ENCODE results near the gene SMCR8. TPM values are rescaled to one million over a fixed set of nuclear protein-coding genes. Genes with fewer than 3 reads are reported as not detected.

SMCR8 gene, protein sequence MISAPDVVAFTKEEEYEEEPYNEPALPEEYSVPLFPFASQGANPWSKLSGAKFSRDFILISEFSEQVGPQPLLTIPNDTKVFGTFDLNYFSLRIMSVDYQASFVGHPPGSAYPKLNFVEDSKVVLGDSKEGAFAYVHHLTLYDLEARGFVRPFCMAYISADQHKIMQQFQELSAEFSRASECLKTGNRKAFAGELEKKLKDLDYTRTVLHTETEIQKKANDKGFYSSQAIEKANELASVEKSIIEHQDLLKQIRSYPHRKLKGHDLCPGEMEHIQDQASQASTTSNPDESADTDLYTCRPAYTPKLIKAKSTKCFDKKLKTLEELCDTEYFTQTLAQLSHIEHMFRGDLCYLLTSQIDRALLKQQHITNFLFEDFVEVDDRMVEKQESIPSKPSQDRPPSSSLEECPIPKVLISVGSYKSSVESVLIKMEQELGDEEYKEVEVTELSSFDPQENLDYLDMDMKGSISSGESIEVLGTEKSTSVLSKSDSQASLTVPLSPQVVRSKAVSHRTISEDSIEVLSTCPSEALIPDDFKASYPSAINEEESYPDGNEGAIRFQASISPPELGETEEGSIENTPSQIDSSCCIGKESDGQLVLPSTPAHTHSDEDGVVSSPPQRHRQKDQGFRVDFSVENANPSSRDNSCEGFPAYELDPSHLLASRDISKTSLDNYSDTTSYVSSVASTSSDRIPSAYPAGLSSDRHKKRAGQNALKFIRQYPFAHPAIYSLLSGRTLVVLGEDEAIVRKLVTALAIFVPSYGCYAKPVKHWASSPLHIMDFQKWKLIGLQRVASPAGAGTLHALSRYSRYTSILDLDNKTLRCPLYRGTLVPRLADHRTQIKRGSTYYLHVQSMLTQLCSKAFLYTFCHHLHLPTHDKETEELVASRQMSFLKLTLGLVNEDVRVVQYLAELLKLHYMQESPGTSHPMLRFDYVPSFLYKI
- total RNA-seq (2022) (10.9 and 16.8 TPM in 2 replicates), Bru-seq, nascent RNA (percentile 78 among the genes with signal in this experiment), BruChase-seq, experiment 1, labeled RNA remaining after a 6-hour chase (percentile 92 among the genes with signal in this experiment), BruChase-seq, experiment 2, labeled RNA remaining after a 2-hour chase (percentile 95 among the genes with signal in this experiment)
- long read RNA-seq, full-length matches to known transcripts, result 1 of 1 reads
- long read RNA-seq, partial matches to known transcripts, result 0 of 1 reads
- long read RNA-seq, other reads (novel, unspliced or antisense), result 0 of 1 reads

DNA sequence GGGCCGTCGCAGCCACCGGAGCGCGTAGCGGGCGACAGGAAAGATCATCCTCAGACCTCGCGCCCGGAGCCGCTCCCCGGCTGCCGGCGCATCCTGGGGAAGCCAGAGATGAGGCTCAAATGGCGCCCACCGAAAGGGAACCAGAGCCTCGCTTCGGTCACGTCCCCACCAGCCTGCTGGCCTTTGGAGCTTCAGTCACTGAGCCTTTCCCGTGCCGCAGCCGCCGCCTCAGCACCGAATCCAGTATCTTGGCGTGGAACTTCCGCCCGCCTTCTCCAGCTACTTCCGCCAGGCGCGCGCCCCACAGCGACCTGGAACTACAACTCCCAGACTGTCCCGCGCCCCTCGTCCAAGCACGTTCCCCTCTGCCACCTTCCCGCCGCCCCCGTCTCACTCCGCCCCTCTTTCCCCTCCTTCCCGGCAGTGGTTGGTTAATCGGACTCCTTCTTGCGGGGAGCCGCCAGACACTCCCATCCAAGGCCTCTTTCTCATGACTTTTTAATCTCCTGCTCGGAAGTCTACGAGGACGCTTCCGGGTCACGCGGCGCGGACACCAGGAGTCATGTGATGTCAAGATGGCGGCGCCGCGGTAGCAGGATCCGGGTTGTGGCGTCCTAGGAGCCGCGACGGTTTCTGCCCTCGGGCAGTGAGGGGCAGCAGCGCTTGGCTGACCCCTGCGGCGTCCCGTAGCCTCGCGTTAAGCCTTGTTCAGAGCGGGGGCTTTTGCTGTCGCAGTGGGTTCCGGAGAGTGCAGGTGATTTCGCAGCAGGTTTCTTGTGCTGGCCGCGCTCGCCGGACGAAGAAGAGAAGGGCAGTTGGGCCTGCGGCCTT lies at the start of gene SMCR8, which contains the start of gene TOP3A:
Gene SMCR8, plus strand, starts transcription at position 563 of the 831 bp plus-strand sequence. CDS start 497 bp downstream, outside the sequence.
Gene TOP3A, minus strand, starts transcription at position 264 of the 831 bp plus-strand sequence. Its CDS starts 216 bp downstream, at position 48.
- no peaks in the 10 kb centered on the region for H3K9me3 Mint-ChIP-seq (ENCODE audit: unreplicated experiment)
- H3K27ac Mint-ChIP-seq (ENCODE audit: low read depth, unreplicated experiment), result peak within 1 kb of the TSS; percentile 87
- peaks cover 22% of the 10 kb centered on the region for H3K4me1 Mint-ChIP-seq (ENCODE audit: insufficient read depth, unreplicated experiment)
- no peaks in the 10 kb centered on the region for H3K27me3 Mint-ChIP-seq (ENCODE audit: insufficient read depth, unreplicated experiment)
- BruUV-seq (replicated peaks), result no TSS peak
- peak; percentile 98 for DNase-seq (ENCODE audit: unreplicated experiment)
- ChIA-PET POLR2A (interaction anchor here (0.6 to 2.6 kb wide), 10 partner anchors 13 to 1063 kb away, joined by 3 to 10 read pairs (median 5); partner anchors contain the start of genes EVPLL, FLII, MAPK7 and MIEF2), CTCF (interaction anchor here (0.5 to 0.9 kb wide), 2 partner anchors 54 to 98 kb away, joined by 3 read pairs; partner anchors contain the start of gene MIEF2)
- intact Hi-C loops (cut with micrococcal nuclease), result loop anchor here (2.0 kb wide), 2 partner anchors 54 to 66 kb away; partner anchors contain the start of gene MIEF2
- peaks cover 54% of the 10 kb centered on the region for H3K36me3 Mint-ChIP-seq (ENCODE audit: insufficient read depth, unreplicated experiment)
- no peak for TF ChIP-seq CTCF (IDR thresholded peaks at IDR 0.05; ENCODE audit: unreplicated experiment)
- H3K4me3 Mint-ChIP-seq (ENCODE audit: unreplicated experiment), result peak within 1 kb of the TSS; percentile 87

DNA sequence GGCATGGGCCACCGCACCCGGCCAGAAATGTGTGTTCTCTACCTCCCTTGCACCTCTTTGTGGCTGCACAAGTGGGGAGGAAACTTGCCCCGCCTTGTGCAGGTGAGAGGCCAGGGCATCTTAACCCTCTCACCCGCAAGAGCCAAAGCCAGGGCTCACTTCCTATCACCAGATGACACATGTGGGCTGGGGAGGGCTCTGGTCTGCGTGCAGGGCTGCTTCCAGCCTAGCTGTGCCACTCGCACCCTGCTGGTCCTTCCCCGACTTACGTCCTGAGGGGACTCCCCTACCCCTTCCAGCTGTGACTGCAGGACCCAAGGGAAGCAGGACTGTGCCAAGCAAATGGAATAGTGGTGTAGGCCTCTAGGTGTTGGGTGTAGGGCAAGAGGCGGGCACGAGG lies 47.7 kb upstream of the SMCR8 start:
- no peak for DNase-seq (ENCODE audit: unreplicated experiment)
- POLR2A ChIA-PET, result no interaction called here
- Mint-ChIP-seq H3K27me3 (ENCODE audit: insufficient read depth, unreplicated experiment) (no peaks in the 10 kb centered on the region), H3K36me3 (ENCODE audit: insufficient read depth, unreplicated experiment) (peaks cover 20% of the 10 kb centered on the region), H3K4me1 (ENCODE audit: insufficient read depth, unreplicated experiment) (no peaks in the 10 kb centered on the region), H3K9me3 (ENCODE audit: unreplicated experiment) (no peaks in the 10 kb centered on the region), H3K4me3 (ENCODE audit: unreplicated experiment) (no peak overlapping the region), H3K27ac (ENCODE audit: low read depth, unreplicated experiment) (no peak overlapping the region)
- intact Hi-C loops (cut with micrococcal nuclease), result no loop called here
- no TSS peak for BruUV-seq (replicated peaks)
- CTCF ChIA-PET, result interaction anchor here (0.8 kb wide), 1 partner anchor 20 kb away, joined by 4 read pairs; no protein-coding TSS in a partner anchor
- TF ChIP-seq CTCF (IDR thresholded peaks at IDR 0.05; ENCODE audit: unreplicated experiment), result no peak

GRCh38 chr17:18267927-18268711 lies 47.0 kb upstream of the SMCR8 start:
- DNase-seq (ENCODE audit: unreplicated experiment), result no peak
- Mint-ChIP-seq H3K36me3 (ENCODE audit: insufficient read depth, unreplicated experiment) (peaks cover 23% of the 10 kb centered on the region), H3K27ac (ENCODE audit: low read depth, unreplicated experiment) (no peak overlapping the region), H3K27me3 (ENCODE audit: insufficient read depth, unreplicated experiment) (no peaks in the 10 kb centered on the region), H3K4me3 (ENCODE audit: unreplicated experiment) (no peak overlapping the region), H3K4me1 (ENCODE audit: insufficient read depth, unreplicated experiment) (no peaks in the 10 kb centered on the region), H3K9me3 (ENCODE audit: unreplicated experiment) (no peaks in the 10 kb centered on the region)
- no peak for TF ChIP-seq CTCF (IDR thresholded peaks at IDR 0.05; ENCODE audit: unreplicated experiment)
- ChIA-PET POLR2A (interaction anchor here (0.7 kb wide), 2 partner anchors 19 to 1600 kb away, joined by 3 to 4 read pairs; partner anchors contain the start of gene ULK2), CTCF (interaction anchor here (0.8 kb wide), 1 partner anchor 21 kb away, joined by 4 read pairs; no protein-coding TSS in a partner anchor)
- intact Hi-C loops (cut with micrococcal nuclease), result no loop called here
- BruUV-seq (replicated peaks), result no TSS peak

Data from MCF 10A (cell line).